Measurements from ENCODE around the gene GABARAP.

GRCh38 chr17:7204336-7204735, 37.9 kb downstream of the GABARAP start:
- TF ChIP-seq POLR2A (IDR thresholded peaks at IDR 0.05): no peak
- no peak for TF ChIP-seq CTCF (IDR thresholded peaks at IDR 0.05)
- no peak for TF ChIP-seq POLR2AphosphoS5 (IDR thresholded peaks at IDR 0.05)

All from upper lobe of left lung (tissue), 4 donors.